NCI-H446 (cell line): ENCODE measurements around the gene DPYSL5.
"Not testable (repeated sequence)": the region's sequence is repeated elsewhere in the genome, so short reads cannot be mapped to it uniquely, and the experiment has no call there.

Experiments used
- DNase-seq, 2 experiments: peaks; one replicate each; lab custom pipeline; 2025; lab: John Stamatoyannopoulos, UW

Gene DPYSL5

GRCh38 chr2:26847655-26848335 is at the start of gene DPYSL5:
Gene DPYSL5 (plus strand): TSS chr2:26848132. CDS start chr2:26898500, 50,368 bp downstream.
- DNase-seq, result peak; percentile 66 to 90

DNA sequence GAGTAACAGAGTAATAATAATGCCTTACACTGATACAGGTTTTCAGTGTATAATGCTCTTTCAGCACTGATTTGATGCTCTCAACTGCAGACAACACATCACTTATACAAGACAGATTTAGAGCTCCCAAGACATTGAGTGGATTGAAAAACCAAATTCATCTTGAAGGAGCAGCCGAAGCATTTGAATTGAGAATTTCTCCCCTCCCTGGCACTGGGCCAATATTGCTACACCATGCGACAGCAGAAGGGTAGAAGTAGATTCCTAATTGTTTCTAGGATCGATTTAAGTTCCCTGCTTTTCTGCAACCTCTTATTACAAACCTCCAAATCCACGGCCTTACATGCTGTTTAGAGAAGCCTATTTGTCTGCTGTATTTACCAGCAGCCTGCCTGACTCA is 46.6 kb upstream of the DPYSL5 start:
- no peak for DNase-seq

DNA sequence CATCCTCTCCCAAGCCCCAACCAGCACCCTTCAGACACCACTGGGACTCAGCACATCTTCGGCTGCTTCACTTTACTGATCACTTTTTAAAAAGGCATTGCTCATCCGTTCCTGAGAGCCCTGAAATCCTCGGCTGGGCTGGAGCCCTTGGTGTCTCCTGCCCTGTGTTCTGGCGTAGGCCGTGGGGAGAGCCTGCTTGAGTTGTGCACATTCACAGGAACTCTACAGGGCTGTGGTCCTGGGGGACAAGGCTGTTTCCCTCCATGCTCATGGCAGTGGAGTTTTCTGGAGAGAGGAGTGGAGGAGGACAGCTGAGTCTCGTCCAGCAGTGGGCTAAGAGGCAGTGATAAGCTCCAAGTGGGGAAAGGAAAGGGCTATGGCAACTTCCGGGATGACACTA is 46.1 kb upstream of the DPYSL5 start:
- no peak for DNase-seq

DNA sequence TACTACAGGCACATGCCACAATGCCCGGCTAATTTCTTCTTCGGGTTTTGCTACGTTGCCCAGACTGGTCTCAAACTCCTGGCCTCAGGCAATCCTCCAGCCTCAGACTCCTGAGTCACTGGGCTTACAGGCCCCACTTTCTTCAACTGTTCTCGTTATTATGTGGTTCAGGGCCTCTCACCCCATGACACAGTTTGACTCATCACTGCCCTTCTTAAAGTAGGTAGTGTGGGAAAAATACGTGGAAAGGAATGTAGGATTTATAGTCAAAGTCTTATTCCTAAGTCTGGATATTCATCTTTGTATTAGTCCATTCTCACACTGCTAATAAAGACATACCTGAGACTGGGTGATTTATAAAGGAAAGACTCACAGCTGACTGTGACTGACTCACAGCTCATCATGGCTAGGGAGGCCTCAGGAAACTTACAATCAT is 42.7 kb upstream of the DPYSL5 start:
- no peak for DNase-seq

DNA sequence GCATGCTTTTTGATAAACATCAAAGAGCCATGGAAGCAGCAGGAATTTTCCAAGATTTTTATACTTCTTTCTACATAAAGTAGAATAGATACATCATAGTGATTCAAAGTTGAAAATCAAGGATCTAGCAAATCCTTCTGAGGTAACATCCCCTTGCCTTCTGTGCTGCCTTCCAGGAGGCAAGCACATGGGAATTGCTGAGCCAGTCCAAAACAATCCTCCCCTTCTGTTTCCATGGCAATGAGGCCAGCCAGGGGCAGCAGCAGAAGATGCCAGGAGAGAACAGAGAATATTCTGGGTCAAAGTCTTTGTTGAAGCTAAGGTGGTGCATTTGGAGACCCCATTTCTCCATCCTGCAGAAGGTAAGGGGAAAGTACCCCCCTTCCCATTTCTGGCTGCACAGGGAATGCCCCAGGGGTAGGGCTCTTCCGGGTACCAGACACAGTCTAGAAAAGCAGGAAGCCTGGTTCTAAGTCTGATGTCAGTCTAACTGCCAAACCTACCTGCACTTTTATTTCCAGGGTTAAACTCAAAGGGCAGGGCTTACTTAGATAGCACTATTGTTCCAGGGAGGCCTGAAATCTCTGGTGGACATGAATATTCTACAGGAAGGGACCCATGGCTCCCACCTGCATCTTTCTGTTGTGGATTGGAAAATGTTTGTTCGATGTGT is 40.0 kb upstream of the DPYSL5 start:
- DNase-seq, result peak in 1 of 2 experiments; percentile 12

- no peak for DNase-seq
These were observed 38.7 kb upstream of the DPYSL5 start for GRCh38 chr2:26809211-26809610.

GRCh38 chr2:26809876-26810577 is 37.9 kb upstream of the DPYSL5 start:
- DNase-seq, result no peak

DNA sequence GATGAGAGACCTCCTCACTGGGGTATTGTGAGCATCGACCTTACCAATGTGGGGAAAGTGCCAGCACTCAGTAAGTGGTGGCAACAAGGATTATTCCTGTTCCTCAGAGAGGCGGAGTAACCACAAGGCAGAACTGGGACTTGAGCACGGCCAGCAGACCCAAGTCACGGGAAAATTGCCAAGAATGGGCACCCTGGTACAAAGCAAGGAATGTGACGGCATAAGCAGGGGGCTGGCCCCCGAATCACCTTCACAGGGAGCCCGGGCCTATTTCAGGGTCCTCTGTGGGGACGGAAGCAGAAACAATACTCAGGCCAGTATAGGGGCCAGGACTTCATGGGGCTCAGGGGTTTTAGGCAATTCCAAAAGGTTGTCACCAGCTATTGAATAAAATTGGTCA is 36.7 kb upstream of the DPYSL5 start:
- DNase-seq, result no peak

- no peak for DNase-seq
These were observed 35.9 kb upstream of the DPYSL5 start for GRCh38 chr2:26811791-26812694.

DNA sequence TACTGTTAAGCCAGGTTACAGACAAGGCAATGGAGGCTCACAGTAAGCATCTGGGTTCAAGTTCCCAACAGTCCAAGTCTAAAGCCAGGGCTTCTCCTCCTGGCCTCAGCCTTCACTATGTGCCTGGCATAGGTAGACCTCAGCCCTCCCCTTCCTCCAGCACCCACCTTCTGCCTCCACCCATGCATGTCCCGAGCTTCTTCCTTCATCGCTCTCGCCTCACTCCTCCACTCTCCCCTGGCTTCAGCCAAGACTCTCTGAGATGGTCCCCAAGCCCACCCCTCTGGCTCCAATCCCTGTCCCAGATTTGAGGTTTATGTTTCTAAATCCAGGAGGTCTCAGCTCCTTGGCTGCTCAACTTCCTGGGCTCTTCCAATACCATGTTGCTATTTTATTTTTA is 35.2 kb upstream of the DPYSL5 start:
- no peak for DNase-seq

GRCh38 chr2:26814072-26814765 is 33.7 kb upstream of the DPYSL5 start:
- not testable (repeated sequence) for DNase-seq

- DNase-seq, result no peak
These were observed 31.0 kb upstream of the DPYSL5 start for GRCh38 chr2:26816893-26817292.

DNA sequence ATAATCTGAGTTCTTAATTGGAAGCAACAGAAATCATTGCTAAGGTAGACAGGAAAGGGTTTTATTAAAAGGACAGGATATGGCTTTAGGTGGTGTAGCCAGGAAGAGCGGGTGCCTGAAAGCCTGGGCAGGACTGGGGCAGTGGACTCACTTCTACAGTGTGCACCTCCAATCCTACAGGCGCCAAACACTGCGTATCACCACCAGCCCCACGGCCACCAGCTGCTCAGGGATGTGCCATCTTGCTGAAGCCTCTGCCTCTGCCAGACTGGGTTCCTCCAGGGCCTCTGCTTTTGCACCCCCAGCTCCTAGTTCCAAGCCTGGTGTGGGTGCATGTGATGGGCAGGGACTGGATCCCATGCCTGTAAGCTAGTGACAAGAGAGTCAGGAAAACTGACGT is 29.7 kb upstream of the DPYSL5 start:
- no peak for DNase-seq

DNA sequence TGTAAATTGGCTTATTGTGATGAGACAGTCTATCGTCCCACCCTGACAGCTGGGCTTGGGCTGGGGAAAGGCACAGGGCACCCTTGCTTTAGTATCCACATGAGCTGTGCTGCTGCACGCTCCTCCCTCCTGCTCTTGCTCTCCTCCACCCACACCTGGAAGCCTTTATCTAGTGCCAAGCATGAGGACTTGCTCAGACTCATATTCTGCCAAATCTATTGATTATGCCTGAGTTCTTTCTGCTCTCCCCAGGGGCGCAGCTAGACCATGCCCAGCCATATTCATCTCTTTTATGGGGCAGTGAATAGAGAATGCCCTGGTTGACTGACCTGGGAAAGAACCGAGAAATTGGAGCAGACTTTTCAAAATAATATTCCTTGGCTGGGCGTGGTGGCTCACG is 29.0 kb upstream of the DPYSL5 start:
- no peak for DNase-seq

- no peak for DNase-seq
These were observed 27.0 kb upstream of the DPYSL5 start for GRCh38 chr2:26820932-26821331.

- no peak for DNase-seq
These were observed 25.1 kb upstream of the DPYSL5 start for GRCh38 chr2:26822877-26823276.

GRCh38 chr2:26838121-26838906 is 9.6 kb upstream of the DPYSL5 start:
- DNase-seq, result no peak

- no peak for DNase-seq
These were observed 6.9 kb upstream of the DPYSL5 start for GRCh38 chr2:26840937-26841610.

DNA sequence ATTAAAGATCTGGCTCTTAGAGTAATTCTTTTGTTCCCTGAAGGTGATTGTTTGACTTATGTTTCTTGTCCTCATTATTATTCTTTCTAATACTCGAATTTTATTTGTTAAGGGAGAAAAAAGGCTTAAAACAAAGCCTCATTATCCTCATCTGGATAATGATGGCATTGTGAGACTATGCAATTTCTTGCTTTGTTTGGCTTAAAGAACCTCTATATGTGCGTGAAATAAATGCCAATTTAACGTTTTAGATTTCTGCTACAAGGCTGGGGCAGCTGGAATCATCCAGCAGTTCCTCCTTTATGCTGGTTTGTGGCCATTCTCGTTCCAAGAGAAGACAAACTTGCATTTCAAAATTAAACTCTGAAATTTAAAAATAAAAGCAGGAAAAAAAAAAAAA is 4.9 kb upstream of the DPYSL5 start:
- DNase-seq, result no peak

DNA sequence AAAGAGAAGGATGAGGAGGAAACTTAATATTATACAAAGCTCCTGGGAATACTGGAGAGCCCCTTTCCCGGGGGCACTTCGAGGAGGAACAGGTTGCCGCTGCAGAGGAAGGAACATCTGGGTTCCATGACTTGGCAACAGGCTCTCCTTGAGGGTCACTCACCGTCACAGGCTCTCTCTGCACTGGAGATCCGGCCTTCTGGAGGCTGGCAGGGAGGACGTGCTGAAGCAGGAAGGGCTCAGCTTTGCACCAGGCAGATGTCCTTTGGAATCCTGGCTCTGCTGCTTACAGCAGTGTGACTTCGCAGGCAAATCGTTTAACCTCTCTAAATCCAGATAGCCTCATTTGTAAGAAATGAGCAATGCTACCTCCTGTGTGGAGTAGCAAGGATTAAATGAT is 2.9 kb upstream of the DPYSL5 start:
- DNase-seq, result no peak
